T-helper 1 cell (primary cell): ENCODE measurements around the gene LAMA3.

Source experiments
- DNase-seq, 5 donors: peaks; one replicate each; pipeline ENCODE4 v3.0.0-alpha.2; 2012 to 2020

The LAMA3 gene

GRCh38 chr18:23943104-23943503 is 253.9 kb downstream of the LAMA3 start:
- peak in 1 of 5 donors; percentile 73 for DNase-seq

- DNase-seq = no peak
Measured at GRCh38 chr18:23943903-23944624, 254.8 kb downstream of the LAMA3 start.

GRCh38 chr18:23945416-23946079 is 256.3 kb downstream of the LAMA3 start:
- DNase-seq = no peak

- DNase-seq = no peak
Measured at GRCh38 chr18:23949863-23950262, 260.6 kb downstream of the LAMA3 start.

GRCh38 chr18:23950644-23951043 is 261.4 kb downstream of the LAMA3 start:
- DNase-seq = no peak

- DNase-seq = no peak
Measured at GRCh38 chr18:23951206-23951605, 262.0 kb downstream of the LAMA3 start.

GRCh38 chr18:23953984-23954383 is 264.7 kb downstream of the LAMA3 start:
- DNase-seq = no peak

- no peak for DNase-seq
Measured at GRCh38 chr18:23956483-23956882, 267.2 kb downstream of the LAMA3 start.

- no peak for DNase-seq
Measured at GRCh38 chr18:23958036-23958435, 268.8 kb downstream of the LAMA3 start.

- DNase-seq = no peak
Measured at GRCh38 chr18:23963443-23964165, 274.4 kb downstream of the LAMA3 start.

GRCh38 chr18:23964282-23965238 is 275.3 kb downstream of the LAMA3 start:
- peak; percentile 19 to 67 (median 37) for DNase-seq

- DNase-seq = no peak
Measured at GRCh38 chr18:23966909-23967308, 277.7 kb downstream of the LAMA3 start.

- peak in 1 of 5 donors; percentile 68 for DNase-seq
Measured at GRCh38 chr18:23967321-23968089, 278.3 kb downstream of the LAMA3 start.

- no peak for DNase-seq
Measured at GRCh38 chr18:23968638-23969604, 279.7 kb downstream of the LAMA3 start.

GRCh38 chr18:23969664-23970063 is 280.4 kb downstream of the LAMA3 start:
- DNase-seq = no peak

- peak; percentile 20 to 73 (median 41) for DNase-seq
Measured at GRCh38 chr18:23970161-23971096, 281.2 kb downstream of the LAMA3 start.

GRCh38 chr18:23971097-23971440 is 281.8 kb downstream of the LAMA3 start:
- DNase-seq = no peak

GRCh38 chr18:23971666-23972230 is 282.5 kb downstream of the LAMA3 start:
- DNase-seq = no peak

- peak in 2 of 5 donors; percentile 4 to 80 for DNase-seq
Measured at GRCh38 chr18:23972453-23972852, 283.2 kb downstream of the LAMA3 start.
